Measurements from ENCODE around the gene GRPR. TPM values are rescaled to one million over a fixed set of nuclear protein-coding genes. Genes with fewer than 3 reads are reported as not detected.

The GRPR gene
- polyA plus RNA-seq, 1 of the 3 experiments (the other 2 are of a cell fraction) = 1.2 TPM

GRCh38 chrX:16196829-16197228, 73.5 kb downstream of the GRPR start:
- Histone ChIP-seq H3K9me2 (no peaks in the 10 kb centered on the region), H3K27ac (ENCODE audit: low read depth in 2 of 2, low read length in 1 of 2) (no peak overlapping the region), H3K9ac (no peak overlapping the region), H3F3A (replicated peaks; ENCODE audit: insufficient read depth) (no peaks in the 10 kb centered on the region), H3K27me3 (ENCODE audit: insufficient read depth) (no peaks in the 10 kb centered on the region), H3K9me3 (no peaks in the 10 kb centered on the region), H3K4me3 (ENCODE audit: low read depth in 2 of 2, low read length in 1 of 2) (no peak overlapping the region), H3K79me2 (ENCODE audit: insufficient read depth) (no peaks in the 10 kb centered on the region), H3K4me1 (ENCODE audit: control insufficient read depth in 1 of 2, insufficient read depth in 2 of 2, low read depth in 1 of 2, low read length in 1 of 2) (no peaks in the 10 kb centered on the region), H3K4me2 (no peak overlapping the region), H4K20me1 (ENCODE audit: insufficient read depth) (no peaks in the 10 kb centered on the region), H2AFZ (ENCODE audit: low read depth) (peak overlapping the region; percentile 61), H3K36me3 (replicated peaks in 1 of 2; ENCODE audit: control insufficient read depth in 1 of 2, insufficient read depth in 2 of 2, low read length in 1 of 2) (no peaks in the 10 kb centered on the region)
- no peak for DNase-seq
- ChIA-PET CTCF (no interaction called here), POLR2A (no interaction called here)
- TF ChIP-seq JUND (IDR thresholded peaks at IDR 0.05) = 0 out of 2 replicates have a peak, but pooled peaks have one; percentile 8
- no peak for TF ChIP-seq FOSL2 (IDR thresholded peaks at IDR 0.05; ENCODE audit: borderline replicate concordance, low read depth)
- TF ChIP-seq USF1 (IDR thresholded peaks at IDR 0.05; ENCODE audit: borderline replicate concordance, low read depth) = no peak
- TF ChIP-seq USF2 (IDR thresholded peaks at IDR 0.05; ENCODE audit: borderline replicate concordance, low read depth, low read length) = no peak
- TF ChIP-seq GABPA (IDR thresholded peaks at IDR 0.05; ENCODE audit: low read depth) = no peak
- no peak for TF ChIP-seq NFIC (IDR thresholded peaks at IDR 0.05; ENCODE audit: borderline replicate concordance)

- H2AFZ ChIP-seq (ENCODE audit: low read depth) = no peak overlapping the region
- H3K27ac ChIP-seq (ENCODE audit: low read depth in 2 of 2, low read length in 1 of 2) = no peak overlapping the region
- TF ChIP-seq ZBTB33 (IDR thresholded peaks at IDR 0.05; ENCODE audit: borderline replicate concordance, low read depth) (no peak), MAX (IDR thresholded peaks at IDR 0.05; ENCODE audit: low read depth) (no peak), EZH2phosphoT487 (IDR thresholded peaks at IDR 0.05; ENCODE audit: borderline replicate concordance, low read depth) (no peak), YY1 (IDR thresholded peaks at IDR 0.05; ENCODE audit: low read depth) (no peak), RXRA (IDR thresholded peaks at IDR 0.05; ENCODE audit: borderline replicate concordance, low read depth) (no peak), MEF2A (IDR thresholded peaks at IDR 0.05; ENCODE audit: borderline replicate concordance, low read depth) (no peak), NRF1 (IDR thresholded peaks at IDR 0.05; ENCODE audit: low read depth, low read length) (no peak), JUND (IDR thresholded peaks at IDR 0.05) (no peak), GATA2 (CRISPR knock-in tag; IDR thresholded peaks at IDR 0.05) (no peak), USF1 (IDR thresholded peaks at IDR 0.05; ENCODE audit: borderline replicate concordance, low read depth) (no peak)
- 33% methylated on average over 1 of the region's 1 CpG for WGBS (ENCODE audit: low lambda C conversion rate)
- no peaks in the 10 kb centered on the region for H3K27me3 ChIP-seq (ENCODE audit: insufficient read depth)
- H3K4me2 ChIP-seq = no peak overlapping the region
- H4K20me1 ChIP-seq (ENCODE audit: insufficient read depth) = no peaks in the 10 kb centered on the region
- POLR2A ChIA-PET = no interaction called here
- no peak overlapping the region for H3K9ac ChIP-seq
- H3F3A ChIP-seq (replicated peaks; ENCODE audit: insufficient read depth) = no peaks in the 10 kb centered on the region
- CTCF ChIA-PET = no interaction called here
- H3K4me3 ChIP-seq (ENCODE audit: low read depth in 2 of 2, low read length in 1 of 2) = no peak overlapping the region
- DNase-seq = no peak
- no peaks in the 10 kb centered on the region for H3K9me2 ChIP-seq
- H3K9me3 ChIP-seq = no peaks in the 10 kb centered on the region
- H3K79me2 ChIP-seq (ENCODE audit: insufficient read depth) = no peaks in the 10 kb centered on the region
- H3K36me3 ChIP-seq (replicated peaks in 1 of 2; ENCODE audit: control insufficient read depth in 1 of 2, insufficient read depth in 2 of 2, low read length in 1 of 2) = no peaks in the 10 kb centered on the region
- H3K4me1 ChIP-seq (ENCODE audit: control insufficient read depth in 1 of 2, insufficient read depth in 2 of 2, low read depth in 1 of 2, low read length in 1 of 2) = no peaks in the 10 kb centered on the region
These were observed 76.0 kb downstream of the GRPR start for GRCh38 chrX:16199343-16199742.
